ENCODE results near the gene ABHD10.

Gene ABHD10

GRCh38 chr3:111963424-111963823 lies 15.4 kb upstream of the ABHD10 start:
- DNase-seq (ENCODE audit: low read depth in 4 of 4, low spot score in 1 of 4), result no peak

GRCh38 chr3:111965484-111965883 lies 13.3 kb upstream of the ABHD10 start:
- no peak for DNase-seq (ENCODE audit: low read depth in 4 of 4, low spot score in 1 of 4)

GRCh38 chr3:111967068-111967467 lies 11.8 kb upstream of the ABHD10 start:
- DNase-seq (ENCODE audit: low read depth in 4 of 4, low spot score in 1 of 4), result no peak

GRCh38 chr3:111967651-111968274 lies 11.1 kb upstream of the ABHD10 start:
- DNase-seq (ENCODE audit: low read depth in 4 of 4, low spot score in 1 of 4), result peak; percentile 66 to 72 (median 72)

GRCh38 chr3:111968319-111969054 lies 10.3 kb upstream of the ABHD10 start:
- no peak for DNase-seq (ENCODE audit: low read depth in 4 of 4, low spot score in 1 of 4)

GRCh38 chr3:111970376-111970775 lies 8.4 kb upstream of the ABHD10 start:
- no peak for DNase-seq (ENCODE audit: low read depth in 4 of 4, low spot score in 1 of 4)

GRCh38 chr3:111971533-111972130 lies 7.2 kb upstream of the ABHD10 start:
- DNase-seq (ENCODE audit: low read depth in 4 of 4, low spot score in 1 of 4), result no peak

- DNase-seq (ENCODE audit: low read depth in 4 of 4, low spot score in 1 of 4), result no peak
These were observed 5.9 kb upstream of the ABHD10 start for GRCh38 chr3:111972891-111973290.

- DNase-seq (ENCODE audit: low read depth in 4 of 4, low spot score in 1 of 4), result no peak
These were observed 3.7 kb upstream of the ABHD10 start for GRCh38 chr3:111975131-111975530.

- DNase-seq (ENCODE audit: low read depth in 4 of 4, low spot score in 1 of 4), result no peak
These were observed 2.6 kb upstream of the ABHD10 start for GRCh38 chr3:111976254-111976653.

- DNase-seq (ENCODE audit: low read depth in 4 of 4, low spot score in 1 of 4), result no peak
These were observed 710 bp downstream of the ABHD10 start for GRCh38 chr3:111979434-111980038.

- DNase-seq (ENCODE audit: low read depth in 4 of 4, low spot score in 1 of 4), result no peak
These were observed 2.1 kb downstream of the ABHD10 start for GRCh38 chr3:111980716-111981456.

- no peak for DNase-seq (ENCODE audit: low read depth in 4 of 4, low spot score in 1 of 4)
These were observed 2.6 kb downstream of the ABHD10 start for GRCh38 chr3:111981457-111981763.

- DNase-seq (ENCODE audit: low read depth in 4 of 4, low spot score in 1 of 4), result no peak
These were observed 5.9 kb downstream of the ABHD10 start for GRCh38 chr3:111984636-111985298.

- DNase-seq (ENCODE audit: low read depth in 4 of 4, low spot score in 1 of 4), result no peak
These were observed 8.0 kb downstream of the ABHD10 start for GRCh38 chr3:111986800-111987199.

- no peak for DNase-seq (ENCODE audit: low read depth in 4 of 4, low spot score in 1 of 4)
These were observed 10.3 kb downstream of the ABHD10 start for GRCh38 chr3:111989061-111989678.

- DNase-seq (ENCODE audit: low read depth in 4 of 4, low spot score in 1 of 4), result no peak
These were observed 14.2 kb downstream of the ABHD10 start for GRCh38 chr3:111993038-111993437.

- no peak for DNase-seq (ENCODE audit: low read depth in 4 of 4, low spot score in 1 of 4)
These were observed 20.0 kb downstream of the ABHD10 start, which contains the start of gene TAGLN3 for GRCh38 chr3:111998636-111999483. TSS of gene TAGLN3 (plus strand) at chr3:111998922. CDS start at chr3:111999423, 501 bp downstream.

- DNase-seq (ENCODE audit: low read depth in 4 of 4, low spot score in 1 of 4), result no peak
These were observed 20.9 kb downstream of the ABHD10 start for GRCh38 chr3:111999484-112000324.

Data from stimulated activated CD4-positive, alpha-beta T cell treated with anti-CD3 and anti-CD28 coated beads, Interleukin-1b, Interleukin-23, amount 100 ng/mL, for 24 hours (primary cell).